NCI-H1092 treated with DMSO at 0.1 percent for 48 hours (cell line): ENCODE results near the gene SAMSN1.

Source experiments
- DNase-seq: peaks from one replicate; lab custom pipeline; 2025; lab: John Stamatoyannopoulos, UW

SAMSN1 gene

GRCh38 chr21:14484188-14485009, 61.7 kb downstream of the SAMSN1 start:
- DNase-seq = no peak

GRCh38 chr21:14483296-14483695, 62.8 kb downstream of the SAMSN1 start:
- DNase-seq = no peak

- DNase-seq = no peak
Observed at GRCh38 chr21:14482165-14482564, 64.0 kb downstream of the SAMSN1 start.

GRCh38 chr21:14480411-14481031, 65.6 kb downstream of the SAMSN1 start:
- no peak for DNase-seq

GRCh38 chr21:14479241-14479786, 66.8 kb downstream of the SAMSN1 start:
- DNase-seq = no peak

DNA sequence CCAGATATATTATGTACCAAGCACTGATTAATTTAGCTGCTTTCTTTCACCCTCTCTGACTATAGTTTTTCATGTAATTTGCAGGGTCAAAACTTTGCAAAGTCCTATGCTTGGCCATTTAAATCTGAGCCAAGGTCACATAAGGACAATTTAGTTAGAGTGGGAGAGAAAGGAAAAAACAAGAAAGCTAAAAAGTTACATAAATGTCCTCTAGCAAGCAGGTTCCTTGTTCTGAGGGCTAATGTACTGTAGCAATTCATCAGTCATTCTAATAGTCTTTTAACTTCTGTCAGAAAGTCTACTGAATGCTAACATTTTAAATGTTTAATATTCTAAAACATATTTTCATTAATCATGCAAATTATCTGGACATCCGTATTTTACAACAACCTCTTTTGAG, 68.3 kb downstream of the SAMSN1 start:
- no peak for DNase-seq

- no peak for DNase-seq
Observed at GRCh38 chr21:14477133-14477532, 69.0 kb downstream of the SAMSN1 start.

DNA sequence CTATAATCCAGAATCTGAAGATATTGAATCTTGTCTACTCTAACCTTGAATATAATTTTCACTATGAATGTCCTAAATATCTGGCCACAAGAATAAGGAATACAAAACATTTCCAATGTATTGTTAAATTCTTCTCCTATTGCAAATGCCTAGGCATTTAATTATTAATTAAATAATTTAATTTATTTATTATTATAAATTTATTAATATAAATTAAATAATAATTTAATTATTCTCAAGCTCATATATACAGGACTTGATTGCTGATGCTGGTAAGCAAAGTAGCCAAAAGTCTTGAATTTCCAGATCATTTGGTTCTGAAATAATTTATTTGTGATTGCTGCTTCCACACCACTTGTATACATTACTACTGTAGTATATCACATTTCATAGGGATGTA, 71.1 kb downstream of the SAMSN1 start:
- DNase-seq = no peak

GRCh38 chr21:14469641-14470040, 76.5 kb downstream of the SAMSN1 start:
- no peak for DNase-seq

GRCh38 chr21:14466715-14467114, 79.4 kb downstream of the SAMSN1 start:
- no peak for DNase-seq

DNA sequence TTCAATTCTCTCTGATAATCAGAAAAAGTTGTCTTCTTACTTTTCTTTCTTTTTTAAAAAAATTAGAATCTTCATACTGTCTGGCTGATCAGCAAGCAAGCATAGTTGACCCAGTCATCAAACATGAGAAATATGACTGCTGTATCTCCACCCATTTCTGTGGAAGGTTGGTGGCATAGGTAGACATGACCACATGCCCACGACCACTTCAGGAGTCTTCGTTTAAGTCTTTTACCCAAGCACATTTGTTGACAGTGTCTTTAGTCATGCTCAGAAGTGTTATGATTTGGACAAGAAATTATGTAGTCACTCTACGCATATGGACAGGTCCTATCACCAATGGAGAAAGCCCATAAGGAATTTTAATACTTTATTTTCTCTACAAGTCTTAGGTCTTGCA, 88.4 kb downstream of the SAMSN1 start:
- no peak for DNase-seq

DNA sequence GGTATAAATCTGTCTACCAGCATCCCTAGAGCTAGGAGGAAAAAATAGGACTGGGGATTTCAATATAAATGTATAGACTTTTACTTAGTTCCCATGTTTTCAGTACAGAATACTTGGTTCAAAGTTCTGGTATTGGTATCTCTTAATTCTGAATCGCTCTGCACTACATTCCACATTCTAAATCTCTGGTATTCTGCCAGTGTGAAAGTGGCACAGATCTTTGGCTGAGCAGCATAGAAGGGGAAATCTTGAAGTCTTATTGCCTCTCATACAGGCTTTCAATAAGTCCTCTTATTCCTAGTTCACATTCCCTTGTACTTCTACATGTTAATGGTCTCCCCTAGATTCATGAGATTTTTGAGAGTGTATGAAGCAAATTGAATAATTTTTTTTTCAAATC, 89.2 kb downstream of the SAMSN1 start:
- no peak for DNase-seq

GRCh38 chr21:14454016-14455009, 91.8 kb downstream of the SAMSN1 start:
- no peak for DNase-seq

DNA sequence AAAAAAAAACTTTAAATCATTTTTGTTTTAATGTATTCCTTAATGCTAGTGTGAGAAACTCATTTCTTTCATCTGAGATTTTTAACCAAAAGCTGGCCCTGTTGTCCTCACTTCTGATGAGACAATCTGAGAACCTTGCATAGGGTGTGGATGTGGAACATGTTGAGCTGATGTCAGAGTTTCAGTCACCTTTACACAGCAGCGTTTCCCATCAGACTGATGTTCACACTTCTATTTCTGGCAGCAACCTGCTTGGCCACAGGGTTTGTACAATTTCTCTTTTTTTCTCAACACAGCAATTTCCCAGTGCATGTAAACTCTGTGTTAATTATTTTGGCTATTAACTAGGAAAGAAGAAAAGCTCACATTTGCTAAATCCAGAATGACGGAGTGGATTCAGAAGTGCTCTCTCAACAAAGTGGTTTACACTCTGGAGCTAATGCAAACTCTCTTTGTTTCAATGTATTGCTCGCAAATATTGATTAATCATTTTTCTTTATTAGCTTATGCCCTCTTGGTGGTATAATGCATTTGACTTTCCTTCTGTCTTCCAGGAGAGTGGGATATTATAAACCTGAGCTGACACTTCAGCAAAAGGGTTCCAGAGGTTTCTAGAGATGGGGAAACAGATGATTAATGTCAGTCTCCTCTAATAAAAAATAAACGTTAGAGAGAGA, 92.6 kb downstream of the SAMSN1 start:
- no peak for DNase-seq

GRCh38 chr21:14452727-14453241, 93.3 kb downstream of the SAMSN1 start:
- DNase-seq = no peak

GRCh38 chr21:14452031-14452726, 93.9 kb downstream of the SAMSN1 start:
- DNase-seq = no peak

- no peak for DNase-seq
Observed at GRCh38 chr21:14451546-14451945, 94.6 kb downstream of the SAMSN1 start.

- no peak for DNase-seq
Observed at GRCh38 chr21:14448784-14449183, 97.3 kb downstream of the SAMSN1 start.

DNA sequence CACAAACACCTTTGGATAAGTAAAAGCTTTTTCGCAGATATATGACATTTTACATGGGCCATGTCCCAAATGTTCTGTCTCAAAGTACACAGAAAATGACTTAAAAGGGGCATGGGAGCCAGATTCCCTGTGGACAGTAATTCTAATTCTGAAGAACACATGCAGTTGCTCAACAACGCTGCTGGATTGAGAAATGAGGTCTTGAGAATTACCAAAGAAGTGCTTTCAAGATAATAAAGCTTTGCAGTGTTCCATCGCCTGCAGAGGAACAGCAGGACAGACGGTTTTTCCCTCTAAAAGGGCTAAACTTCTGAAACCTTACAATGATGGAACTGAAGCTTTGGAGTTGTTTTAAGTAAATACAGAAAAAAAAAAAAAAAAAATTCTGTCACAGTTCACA, 107.9 kb downstream of the SAMSN1 start:
- DNase-seq = no peak

DNA sequence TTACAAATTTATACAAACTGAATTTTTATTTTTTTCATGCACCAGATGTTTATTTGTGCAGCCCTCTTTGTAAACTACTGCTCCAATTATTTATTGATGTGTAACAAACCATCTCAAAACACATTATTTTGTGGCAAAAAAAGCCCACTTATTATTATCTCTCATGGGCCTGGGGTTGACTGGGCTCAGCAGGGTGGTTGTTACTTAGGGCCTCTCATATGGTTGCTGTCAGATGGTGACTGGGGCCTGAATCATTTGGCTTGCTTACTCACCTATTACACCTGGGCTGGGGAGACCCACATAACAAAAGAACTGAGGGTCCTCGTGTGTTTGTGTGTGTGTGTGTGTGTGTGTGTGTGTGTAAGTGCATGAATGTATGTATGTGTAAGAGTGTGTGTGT, 110.7 kb downstream of the SAMSN1 start:
- no peak for DNase-seq
